BE2C (cell line): Measurements from ENCODE around the gene RGS8.

Experiments
- DNase-seq: peaks from one replicate; pipeline ENCODE4 v3.0.0-alpha.2; 2020
- H3K27me3 ChIP-seq: fragments of 250-450 bp; sonication (Bioruptor Pico); 2 replicates; pipeline ENCODE4 v1.5.1; 2020; ENCODE audit warnings: mild to moderate bottlenecking
- H3K36me3 ChIP-seq: fragments of 250-450 bp; sonication (Bioruptor Pico); 2 replicates; pipeline ENCODE4 v1.5.1; 2020; ENCODE audit warnings: mild to moderate bottlenecking
- H3K4me1 ChIP-seq: fragments of 250-450 bp; sonication (Bioruptor Pico); 2 replicates; pipeline ENCODE4 v1.5.1; 2020
- H3K4me3 ChIP-seq: 2 replicates; pipeline ENCODE4 v1.5.1; 2011; ENCODE audit warnings: low read depth, low read length
- H3K9me3 ChIP-seq: fragments of 250-450 bp; sonication (Bioruptor Pico); 2 replicates; pipeline ENCODE4 v1.5.1; 2020
- CTCF ChIP-seq: IDR thresholded peaks from 2 replicates; pipeline ENCODE4 v1.5.1; 2012; ENCODE audit warnings: mild to moderate bottlenecking, low read depth, low read length

Gene RGS8

GRCh38 chr1:182646739-182647138 is 37.6 kb downstream of the RGS8 start:
- Histone ChIP-seq H3K36me3 (no peaks in the 10 kb centered on the region), H3K27me3 (no peaks in the 10 kb centered on the region), H3K9me3 (no peaks in the 10 kb centered on the region), H3K4me1 (no peaks in the 10 kb centered on the region; the same call in 1 of the 2 replicates), H3K4me3 (no peak overlapping the region)
- no peak for TF ChIP-seq CTCF
- DNase-seq = no peak

- Histone ChIP-seq H3K27me3 (no peaks in the 10 kb centered on the region), H3K4me1 (no peaks in the 10 kb centered on the region; the same call in 1 of the 2 replicates), H3K4me3 (no peak overlapping the region), H3K9me3 (no peaks in the 10 kb centered on the region), H3K36me3 (no peaks in the 10 kb centered on the region)
- no peak for TF ChIP-seq CTCF
- DNase-seq = no peak
Measured at GRCh38 chr1:182644886-182645285, 39.5 kb downstream of the RGS8 start.

GRCh38 chr1:182643699-182644098 is 40.7 kb downstream of the RGS8 start:
- no peak for DNase-seq
- no peaks in the 10 kb centered on the region; the same call in 1 of the 2 replicates for H3K4me1 ChIP-seq
- no peaks in the 10 kb centered on the region for H3K36me3 ChIP-seq
- no peak for TF ChIP-seq CTCF
- no peaks in the 10 kb centered on the region for H3K27me3 ChIP-seq
- H3K4me3 ChIP-seq = no peak overlapping the region
- no peaks in the 10 kb centered on the region for H3K9me3 ChIP-seq

GRCh38 chr1:182642461-182642860 is 41.9 kb downstream of the RGS8 start:
- no peaks in the 10 kb centered on the region for H3K27me3 ChIP-seq
- no peak overlapping the region for H3K4me3 ChIP-seq
- TF ChIP-seq CTCF = no peak
- no peaks in the 10 kb centered on the region for H3K36me3 ChIP-seq
- H3K9me3 ChIP-seq = no peaks in the 10 kb centered on the region
- H3K4me1 ChIP-seq = no peaks in the 10 kb centered on the region; the same call in 1 of the 2 replicates
- no peak for DNase-seq

GRCh38 chr1:182641561-182641960 is 42.8 kb downstream of the RGS8 start:
- Histone ChIP-seq H3K36me3 (no peaks in the 10 kb centered on the region), H3K4me1 (no peaks in the 10 kb centered on the region; the same call in none of the 2 replicates), H3K4me3 (no peak overlapping the region), H3K9me3 (no peaks in the 10 kb centered on the region), H3K27me3 (no peaks in the 10 kb centered on the region)
- no peak for DNase-seq
- no peak for TF ChIP-seq CTCF

- no peaks in the 10 kb centered on the region for H3K9me3 ChIP-seq
- H3K36me3 ChIP-seq = no peaks in the 10 kb centered on the region
- peaks cover 14% of the 10 kb centered on the region for H3K4me1 ChIP-seq
- DNase-seq = no peak
- TF ChIP-seq CTCF = no peak
- no peak overlapping the region for H3K4me3 ChIP-seq
- H3K27me3 ChIP-seq = no peaks in the 10 kb centered on the region
Measured at GRCh38 chr1:182639330-182639729, 45.1 kb downstream of the RGS8 start.
